ENCODE results near the gene MET.
"Not testable (repeated sequence)": the region's sequence is repeated elsewhere in the genome, so short reads cannot be mapped to it uniquely, and the experiment has no call there.

Gene MET

GRCh38 chr7:116728413-116728812, 56.4 kb downstream of the MET start:
- no peak for DNase-seq

GRCh38 chr7:116730097-116731022, 58.4 kb downstream of the MET start:
- no peak for DNase-seq

DNA sequence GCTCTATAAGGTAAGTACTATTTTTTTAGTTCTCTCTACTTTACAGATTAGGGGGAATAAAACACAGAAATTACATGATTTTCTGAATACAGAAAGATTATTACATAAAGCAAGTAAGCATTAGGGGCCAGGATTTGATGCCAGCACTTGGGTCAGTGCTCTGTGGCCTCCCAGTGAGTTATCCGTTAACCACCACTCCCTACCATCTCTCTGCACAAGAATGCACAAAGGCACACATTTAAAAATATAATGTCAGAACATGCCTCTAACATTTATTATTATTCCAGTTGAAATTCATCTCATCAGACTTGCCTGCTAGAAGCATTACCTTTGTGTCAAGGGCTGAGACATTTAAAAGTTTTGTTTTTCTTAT, 59.0 kb downstream of the MET start:
- no peak for DNase-seq

- DNase-seq = no peak
These were observed 59.7 kb downstream of the MET start for GRCh38 chr7:116731445-116732335.

- DNase-seq = no peak
These were observed 61.0 kb downstream of the MET start for GRCh38 chr7:116732788-116733694.

DNA sequence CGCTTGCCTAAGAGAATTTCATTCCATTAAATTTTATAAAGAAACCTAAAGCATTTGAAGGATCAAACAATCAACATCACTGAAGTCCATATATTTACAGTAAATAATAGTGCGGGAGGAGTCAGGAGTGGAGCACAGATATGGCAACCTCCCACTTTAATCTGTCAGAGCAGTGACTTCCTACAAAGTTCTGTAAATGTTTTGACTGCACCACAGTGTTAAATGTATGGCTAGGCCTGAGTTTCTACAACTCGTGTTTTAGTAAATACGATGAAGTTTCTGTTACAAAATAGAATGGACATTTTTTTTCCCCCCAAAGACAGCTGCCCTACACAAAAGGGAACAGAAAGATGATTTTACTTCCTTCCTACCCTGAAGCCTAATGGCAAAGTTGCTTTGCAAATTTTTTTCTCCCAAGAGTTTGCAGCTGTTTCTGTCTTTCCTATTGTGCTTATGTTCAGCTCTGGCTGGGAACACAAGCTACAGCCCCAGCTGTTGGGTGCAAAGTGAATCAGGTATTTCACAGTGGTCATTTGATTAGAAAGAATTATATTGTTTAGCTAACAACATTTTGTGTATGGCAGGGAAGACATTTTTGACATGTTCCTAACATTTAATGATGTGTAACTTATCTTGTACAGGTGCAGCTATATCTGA, 62.1 kb downstream of the MET start:
- no peak for DNase-seq

DNA sequence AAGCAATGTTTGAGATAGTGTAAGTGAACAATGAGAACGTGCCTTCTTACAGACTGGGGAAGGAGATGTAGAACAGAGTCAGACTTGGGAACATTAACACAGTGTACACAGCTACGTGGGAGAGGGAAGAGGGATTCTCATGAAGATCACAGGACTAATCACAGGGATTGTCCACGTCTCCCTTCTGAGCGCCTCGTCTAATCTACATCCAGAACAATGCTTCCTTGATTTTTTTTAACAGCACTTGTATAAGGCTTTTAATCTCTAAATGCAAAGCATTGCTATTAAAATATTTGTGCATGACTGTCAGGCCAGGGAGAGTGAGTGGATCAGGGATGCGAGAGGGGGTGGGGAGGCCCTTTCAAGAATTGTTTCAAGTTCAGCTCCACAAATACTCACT, 62.7 kb downstream of the MET start:
- DNase-seq = no peak

- no peak for DNase-seq
These were observed 65.1 kb downstream of the MET start for GRCh38 chr7:116736927-116737715.

GRCh38 chr7:116738378-116738777, 66.4 kb downstream of the MET start:
- DNase-seq = no peak

DNA sequence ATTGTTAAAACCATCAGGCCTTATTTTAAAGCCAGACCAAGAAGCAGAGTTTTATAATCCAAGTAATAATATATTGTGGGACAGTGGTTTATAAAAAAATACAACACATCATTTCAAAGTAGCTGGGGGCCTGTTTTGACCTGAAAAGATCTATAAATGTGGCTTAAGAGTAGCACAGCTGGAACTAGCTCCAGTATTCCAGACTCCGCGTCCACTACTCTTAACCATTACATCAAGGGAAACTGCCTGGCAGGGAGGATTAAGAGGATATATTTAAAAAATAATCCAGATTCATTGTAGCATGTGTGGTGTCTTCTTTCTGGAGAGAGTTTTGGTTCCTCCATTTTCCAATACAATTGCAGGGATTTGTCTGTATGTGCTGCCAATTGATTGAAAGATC, 67.3 kb downstream of the MET start:
- DNase-seq = no peak

DNA sequence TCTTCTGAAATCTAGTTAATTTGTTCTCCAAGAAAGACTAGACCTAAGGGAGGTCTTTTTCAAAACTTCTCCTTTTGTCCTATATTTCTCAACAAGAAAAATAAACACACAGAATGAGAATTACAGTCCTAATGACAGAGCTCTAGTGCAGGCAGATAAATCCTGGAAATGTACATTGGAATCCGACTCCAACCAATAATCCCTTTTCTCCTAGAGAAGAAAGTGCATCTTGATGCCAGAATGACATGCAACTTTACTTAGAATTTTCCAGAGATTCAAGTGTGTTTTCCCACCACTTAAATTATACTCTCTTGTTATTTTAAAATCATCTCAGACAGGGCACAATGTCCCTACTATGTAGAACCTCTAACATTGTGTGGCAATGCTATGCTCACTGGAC, 68.2 kb downstream of the MET start:
- no peak for DNase-seq

GRCh38 chr7:116740755-116741462, 68.9 kb downstream of the MET start:
- no peak for DNase-seq

- no peak for DNase-seq
These were observed 69.8 kb downstream of the MET start for GRCh38 chr7:116741625-116742316.

DNA sequence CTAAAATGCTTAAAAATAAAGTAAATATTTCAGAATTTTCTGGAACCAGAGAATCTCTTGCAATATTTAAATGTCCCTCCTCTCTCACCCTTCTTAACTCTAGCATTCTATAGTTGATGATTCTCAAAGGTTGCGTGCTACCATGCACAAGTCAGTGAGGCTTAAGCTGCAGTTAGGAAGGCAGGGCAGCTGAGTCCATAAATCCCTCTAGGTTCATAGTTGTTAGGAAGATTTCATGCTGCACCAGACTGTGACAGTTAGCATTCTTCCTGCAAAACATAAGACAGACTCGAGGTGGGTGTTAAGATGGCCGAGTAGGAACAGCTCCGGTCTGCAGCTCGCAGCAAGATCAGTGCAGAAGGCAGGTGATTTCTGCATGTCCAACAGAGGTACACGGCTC, 70.6 kb downstream of the MET start:
- DNase-seq = no peak

- DNase-seq = not testable (repeated sequence)
These were observed 71.8 kb downstream of the MET start for GRCh38 chr7:116743835-116744234.

- not testable (repeated sequence) for DNase-seq
These were observed 74.4 kb downstream of the MET start for GRCh38 chr7:116746388-116746787.

GRCh38 chr7:116751070-116751469, 79.1 kb downstream of the MET start:
- not testable (repeated sequence) for DNase-seq

DNA sequence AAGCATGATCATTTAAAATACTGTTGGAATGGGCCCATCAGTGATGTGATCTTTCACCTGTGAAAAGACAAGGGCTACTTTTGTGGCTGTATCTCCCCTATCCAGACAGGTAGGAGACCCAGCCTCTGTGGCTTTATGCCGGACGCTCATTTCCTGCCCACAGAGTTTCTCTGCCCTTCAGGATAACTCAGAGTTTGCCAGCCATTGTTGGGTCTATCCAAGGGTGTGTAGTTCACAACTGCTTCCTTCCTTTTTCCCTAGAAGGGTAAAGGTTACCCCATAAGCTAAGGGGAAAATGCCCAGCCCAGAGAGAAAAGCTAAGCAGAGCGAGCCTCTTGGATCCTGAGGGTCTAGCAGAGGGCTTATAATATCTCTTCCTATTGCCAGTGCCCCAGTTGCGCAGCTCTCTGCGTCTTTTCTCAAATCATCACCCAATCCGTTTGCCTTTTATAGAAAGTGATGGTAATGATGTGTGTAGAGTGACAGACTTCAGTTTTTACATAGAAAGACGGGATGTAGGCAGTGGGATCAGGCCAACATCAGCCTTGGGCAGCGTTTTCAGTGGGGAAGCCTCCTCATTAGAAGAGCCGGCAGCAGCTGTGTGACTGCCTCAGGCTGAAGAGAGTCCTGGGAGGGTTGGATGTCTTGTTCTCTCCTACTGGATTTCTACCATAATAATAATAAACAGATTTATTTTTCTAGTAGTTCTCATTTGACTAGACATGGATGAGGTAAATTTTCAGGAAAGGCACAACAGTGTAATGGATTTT, 80.5 kb downstream of the MET start:
- no peak for DNase-seq

DNA sequence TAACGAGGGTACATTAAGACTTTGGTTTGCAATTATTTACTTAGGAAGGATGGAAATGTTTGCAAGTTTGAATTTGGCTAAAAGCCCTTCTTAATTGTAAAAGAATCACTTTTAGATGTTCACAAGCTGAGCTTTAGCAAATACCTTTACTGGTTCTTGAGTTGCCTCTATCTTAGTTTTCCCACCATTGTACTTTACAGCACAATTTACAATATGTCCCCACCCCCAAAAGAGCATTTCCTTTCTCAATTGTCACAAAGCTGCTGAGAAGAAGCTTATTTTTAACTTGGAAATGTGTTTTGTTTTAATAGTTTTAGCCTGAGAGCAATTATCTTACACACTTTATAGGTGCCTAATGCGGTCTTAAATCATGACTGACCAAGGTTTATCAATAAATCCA, 81.1 kb downstream of the MET start:
- no peak for DNase-seq
